ENCODE data around the gene TNFRSF1B. TPM values are rescaled to one million over a fixed set of nuclear protein-coding genes. Genes with fewer than 3 reads are reported as not detected.

TNFRSF1B gene
- total RNA-seq, 2 donors from 2014 or later = 58.7 to 59.7 TPM

DNA sequence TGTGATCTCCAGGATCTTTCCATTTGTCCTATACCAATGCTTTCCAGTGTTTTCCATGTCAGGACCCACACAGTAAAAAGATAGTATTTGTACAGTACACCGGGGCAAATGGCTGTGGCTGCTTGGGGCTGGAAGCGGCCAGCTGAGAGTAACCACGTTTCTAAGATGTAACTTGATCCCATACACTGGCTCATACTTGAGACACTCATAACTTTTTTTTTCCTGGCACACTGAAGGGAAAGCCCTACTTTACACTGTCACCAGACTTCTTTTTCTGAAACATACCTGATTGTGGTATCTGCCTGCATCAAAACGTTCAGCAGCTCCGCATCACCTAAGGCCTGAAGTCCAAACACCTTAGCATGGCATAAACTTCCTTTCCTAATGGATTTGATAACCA is 84.7 kb downstream of the TNFRSF1B start:
- H3K4me3 ChIP-seq = no peak overlapping the region
- H3K9me3 ChIP-seq = no peaks in the 10 kb centered on the region
- ATAC-seq (ENCODE audit: insufficient number of reproducible peaks, low FRiP score, low read depth) = no peak
- H3K4me1 ChIP-seq (ENCODE audit: control insufficient read depth in 1 of 2, low read depth in 2 of 2) = peaks cover 4 to 9% of the 10 kb centered on the region in 2 donors
- no peak for DNase-seq (ENCODE audit: low spot score)
- no peak overlapping the region for H3K27ac ChIP-seq
- TF ChIP-seq, protein P1, sequence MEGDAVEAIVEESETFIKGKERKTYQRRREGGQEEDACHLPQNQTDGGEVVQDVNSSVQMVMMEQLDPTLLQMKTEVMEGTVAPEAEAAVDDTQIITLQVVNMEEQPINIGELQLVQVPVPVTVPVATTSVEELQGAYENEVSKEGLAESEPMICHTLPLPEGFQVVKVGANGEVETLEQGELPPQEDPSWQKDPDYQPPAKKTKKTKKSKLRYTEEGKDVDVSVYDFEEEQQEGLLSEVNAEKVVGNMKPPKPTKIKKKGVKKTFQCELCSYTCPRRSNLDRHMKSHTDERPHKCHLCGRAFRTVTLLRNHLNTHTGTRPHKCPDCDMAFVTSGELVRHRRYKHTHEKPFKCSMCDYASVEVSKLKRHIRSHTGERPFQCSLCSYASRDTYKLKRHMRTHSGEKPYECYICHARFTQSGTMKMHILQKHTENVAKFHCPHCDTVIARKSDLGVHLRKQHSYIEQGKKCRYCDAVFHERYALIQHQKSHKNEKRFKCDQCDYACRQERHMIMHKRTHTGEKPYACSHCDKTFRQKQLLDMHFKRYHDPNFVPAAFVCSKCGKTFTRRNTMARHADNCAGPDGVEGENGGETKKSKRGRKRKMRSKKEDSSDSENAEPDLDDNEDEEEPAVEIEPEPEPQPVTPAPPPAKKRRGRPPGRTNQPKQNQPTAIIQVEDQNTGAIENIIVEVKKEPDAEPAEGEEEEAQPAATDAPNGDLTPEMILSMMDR (IDR thresholded peaks at IDR 0.05) = no peak
- no peaks in the 10 kb centered on the region for H3K27me3 ChIP-seq (replicated peaks; ENCODE audit: insufficient read depth)
- H3K36me3 ChIP-seq = peaks cover 34% of the 10 kb centered on the region

DNA sequence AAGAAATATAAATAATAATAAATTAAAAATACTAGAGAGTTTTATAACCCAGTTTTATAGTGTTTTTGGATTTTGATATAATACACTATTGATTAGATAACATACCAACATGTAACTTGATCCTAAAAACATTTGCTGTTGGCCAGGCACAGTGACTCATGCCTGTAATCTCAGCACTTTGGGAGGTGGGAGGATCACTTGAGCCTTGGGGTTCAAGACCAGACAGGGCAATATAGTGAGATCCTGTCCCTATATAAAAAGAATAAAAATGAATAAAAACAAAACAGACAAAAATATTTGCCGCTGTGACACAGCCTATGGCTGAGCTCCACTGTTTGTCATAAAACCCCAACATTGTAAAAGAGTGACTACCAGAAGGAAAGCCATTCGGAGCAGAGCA is 89.1 kb downstream of the TNFRSF1B start:
- H3K4me1 ChIP-seq (ENCODE audit: control insufficient read depth in 1 of 2, low read depth in 2 of 2) = no peaks in the 10 kb centered on the region
- TF ChIP-seq, protein P1 (IDR thresholded peaks at IDR 0.05) = no peak
- peaks cover 43% of the 10 kb centered on the region for H3K36me3 ChIP-seq
- H3K9me3 ChIP-seq = no peaks in the 10 kb centered on the region
- H3K27ac ChIP-seq = no peak overlapping the region
- no peak for DNase-seq (ENCODE audit: low spot score)
- H3K27me3 ChIP-seq (replicated peaks; ENCODE audit: insufficient read depth) = no peaks in the 10 kb centered on the region
- no peak for ATAC-seq (ENCODE audit: insufficient number of reproducible peaks, low FRiP score, low read depth)
- H3K4me3 ChIP-seq = no peak overlapping the region

DNA sequence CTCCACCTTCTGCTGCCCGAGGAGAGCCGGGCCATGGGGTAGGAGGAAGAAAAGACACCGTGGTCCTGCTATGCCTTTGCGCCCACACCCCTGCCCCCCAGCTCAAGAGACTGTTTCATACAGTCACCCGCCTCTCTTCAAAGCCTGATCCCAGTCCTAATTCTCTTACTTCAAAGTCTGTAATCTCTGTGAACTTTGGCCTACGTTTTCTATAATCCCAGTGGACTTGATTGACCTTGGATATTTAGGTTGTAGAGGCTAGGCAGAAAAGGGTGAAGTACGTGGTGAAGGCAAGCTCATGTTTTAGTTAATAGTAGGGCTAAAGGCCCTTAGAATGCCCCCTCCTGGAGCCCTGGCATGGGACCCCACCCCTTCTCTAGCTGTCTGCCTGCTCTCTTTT is 91.5 kb downstream of the TNFRSF1B start:
- ATAC-seq (ENCODE audit: insufficient number of reproducible peaks, low FRiP score, low read depth) = no peak
- Histone ChIP-seq H3K4me3 (no peak overlapping the region), H3K4me1 (ENCODE audit: control insufficient read depth in 1 of 2, low read depth in 2 of 2) (no peaks in the 10 kb centered on the region), H3K9me3 (no peaks in the 10 kb centered on the region), H3K36me3 (peaks cover 58% of the 10 kb centered on the region), H3K27me3 (replicated peaks; ENCODE audit: insufficient read depth) (no peaks in the 10 kb centered on the region), H3K27ac (no peak overlapping the region)
- no peak for DNase-seq (ENCODE audit: low spot score)
- TF ChIP-seq, protein P1 (IDR thresholded peaks at IDR 0.05) = no peak

Other genes with a start within 250 kb of the TNFRSF1B start
- gene KIAA2013, start 240.6 kb upstream of the TNFRSF1B start, total RNA-seq = 100 to 1,000 TPM in 1 of 2 donors, 10 to 100 TPM in 1; 86.1 to 110 TPM
- gene PLOD1, start 232.3 kb upstream of the TNFRSF1B start, total RNA-seq = 100 to 1,000 TPM in 1 of 2 donors, 10 to 100 TPM in 1; 71.3 to 123 TPM
- gene MFN2, start 186.5 kb upstream of the TNFRSF1B start, total RNA-seq = 10 to 100 TPM; 48.7 to 50.1 TPM
- gene MIIP, start 147.5 kb upstream of the TNFRSF1B start, total RNA-seq = 10 to 100 TPM; 33.7 to 53.1 TPM
- under 1 TPM; 0.49 to 0.54 TPM for gene TNFRSF8, start 103.7 kb upstream of the TNFRSF1B start, total RNA-seq
- gene VPS13D, start 63.0 kb downstream of the TNFRSF1B start, total RNA-seq = 100 to 1,000 TPM in 1 of 2 donors, 10 to 100 TPM in 1; 70.1 to 129 TPM

Data from thoracic aorta (tissue), 2 donors.